ENCODE results near the gene NBPF11.
"Not testable (repeated sequence)": the region's sequence is repeated elsewhere in the genome, so short reads cannot be mapped to it uniquely, and the experiment has no call there.

NBPF11 gene

GRCh38 chr1:148149050-148149815 lies 2.8 kb downstream of the NBPF11 start:
- DNase-seq: not testable (repeated sequence)

GRCh38 chr1:148147052-148147838 lies 4.8 kb downstream of the NBPF11 start:
- not testable (repeated sequence) for DNase-seq

- not testable (repeated sequence) for DNase-seq
Observed at GRCh38 chr1:148146191-148146997, 5.7 kb downstream of the NBPF11 start.

DNA sequence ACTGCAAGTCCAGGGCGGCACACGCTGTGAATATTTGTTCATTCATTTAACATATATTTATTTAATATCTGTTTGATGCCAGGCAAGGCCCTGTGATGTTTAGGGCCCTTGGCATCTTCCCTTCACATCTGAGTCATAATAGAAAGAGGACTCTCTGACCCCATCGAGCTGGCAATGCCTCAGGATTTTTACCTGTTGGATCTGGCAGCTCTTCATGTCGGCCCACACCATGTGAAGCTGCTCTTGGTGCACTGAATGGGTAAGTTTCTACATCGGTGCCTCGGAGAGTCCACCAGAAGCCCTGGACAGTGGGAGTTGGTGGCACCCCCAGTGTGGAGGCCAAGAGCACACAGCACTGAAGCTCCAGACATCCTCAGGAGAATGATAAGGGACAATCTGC lies 8.9 kb downstream of the NBPF11 start:
- DNase-seq: not testable (repeated sequence)

DNA sequence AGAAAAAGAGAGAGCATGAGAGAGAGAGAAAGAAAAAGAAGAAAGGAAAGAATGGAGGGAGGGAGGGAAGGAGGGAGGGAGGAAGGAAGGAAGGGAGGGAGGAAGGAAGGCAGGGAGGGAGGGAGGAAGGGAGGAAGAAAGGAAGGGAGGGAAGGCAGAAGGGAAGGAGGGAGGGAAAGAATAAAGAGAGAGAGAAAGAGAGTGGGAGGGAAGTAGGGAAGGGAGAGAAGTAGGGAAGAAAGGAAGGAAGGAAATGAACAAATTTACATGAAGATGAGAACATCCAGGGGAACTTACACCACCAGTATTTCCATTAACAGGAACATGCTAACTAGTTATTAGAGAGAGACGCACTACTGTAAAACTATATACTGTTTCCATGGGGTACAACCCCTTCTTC lies 10.1 kb downstream of the NBPF11 start:
- not testable (repeated sequence) for DNase-seq

DNA sequence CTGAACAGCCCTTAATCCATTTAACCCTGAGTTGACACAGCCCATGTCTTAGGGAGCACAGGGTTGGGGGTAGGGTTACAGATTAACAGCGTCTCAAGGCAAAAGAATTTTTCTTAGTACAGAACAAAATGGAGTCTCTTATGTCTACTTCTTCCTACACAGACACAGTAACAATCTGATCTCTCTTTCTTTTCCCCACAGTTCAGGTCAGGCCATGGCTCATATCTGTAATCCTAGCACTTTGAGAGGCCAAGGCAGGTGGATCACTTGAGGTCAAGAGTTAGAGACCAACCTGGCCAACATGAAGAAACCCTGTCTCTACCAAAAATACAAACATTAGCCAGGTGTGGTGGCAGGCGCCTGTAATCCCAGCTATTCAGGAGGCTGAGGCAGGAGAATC lies 13.5 kb downstream of the NBPF11 start:
- not testable (repeated sequence) for DNase-seq

- not testable (repeated sequence) for DNase-seq
Observed at GRCh38 chr1:148122341-148122740, 29.7 kb downstream of the NBPF11 start.

- not testable (repeated sequence) for DNase-seq
Observed at GRCh38 chr1:148120395-148120794, 31.7 kb downstream of the NBPF11 start.

DNA sequence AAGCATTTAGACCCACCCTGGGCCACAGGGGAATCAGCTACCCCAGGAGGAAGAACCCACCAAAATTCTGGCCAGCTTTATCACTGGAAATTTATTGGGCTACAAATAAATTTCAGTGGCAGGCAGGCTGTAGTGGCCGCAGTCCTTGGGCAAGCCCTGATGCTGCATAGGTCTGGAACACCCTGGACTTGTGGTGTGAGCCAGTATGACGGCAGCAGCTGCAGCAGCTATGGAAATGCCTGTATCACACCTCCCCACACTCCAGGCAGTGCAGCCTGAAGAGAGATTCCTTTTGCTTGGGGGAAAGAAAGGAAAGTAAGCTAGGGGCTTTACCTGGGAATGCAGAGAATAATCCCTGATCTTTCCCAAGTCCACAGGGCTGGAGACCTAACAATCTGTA lies 56.3 kb downstream of the NBPF11 start:
- DNase-seq: not testable (repeated sequence)

DNA sequence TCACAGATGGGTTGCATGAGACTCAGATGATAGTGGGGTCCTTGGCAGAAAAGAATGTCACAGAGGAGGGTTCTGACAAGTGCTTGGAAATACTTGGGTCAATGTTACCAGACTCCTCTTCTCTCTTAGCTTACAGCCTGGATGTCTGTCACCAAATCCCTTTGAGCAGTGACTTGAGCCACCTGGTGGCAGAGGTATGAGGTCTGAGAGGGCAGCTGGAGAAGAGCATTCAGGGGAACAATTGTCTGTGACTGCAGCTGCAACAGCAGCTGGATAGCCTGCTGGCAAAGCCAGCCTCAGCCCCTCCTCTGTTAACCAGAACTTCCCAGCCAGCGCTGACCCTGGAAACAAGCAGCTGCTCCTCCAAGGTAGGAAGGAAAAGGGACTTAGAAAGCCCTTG lies 65.9 kb downstream of the NBPF11 start:
- not testable (repeated sequence) for DNase-seq

DNA sequence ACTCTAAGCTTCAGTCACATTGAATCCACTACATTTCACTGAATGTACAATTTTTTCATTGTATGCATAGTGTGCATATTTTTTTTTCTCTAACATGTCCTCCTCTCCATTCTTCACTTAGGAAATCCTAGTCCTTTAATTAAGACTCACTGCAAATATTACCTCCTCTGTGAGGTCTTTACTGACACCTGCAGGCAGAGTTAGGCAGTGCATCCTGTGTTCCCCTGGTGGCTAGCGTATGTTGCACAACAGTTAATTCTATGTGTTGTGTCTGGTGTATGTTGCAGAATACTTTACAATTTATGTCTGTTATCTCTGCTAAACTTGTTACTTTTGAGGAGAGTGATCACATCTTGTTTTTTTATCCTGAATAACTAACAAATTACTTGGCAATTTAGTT lies 70.9 kb downstream of the NBPF11 start:
- DNase-seq: not testable (repeated sequence)

GRCh38 chr1:148078632-148079519 lies 73.2 kb downstream of the NBPF11 start:
- DNase-seq: not testable (repeated sequence)

- DNase-seq: not testable (repeated sequence)
Observed at GRCh38 chr1:148078090-148078489, 74.0 kb downstream of the NBPF11 start.

DNA sequence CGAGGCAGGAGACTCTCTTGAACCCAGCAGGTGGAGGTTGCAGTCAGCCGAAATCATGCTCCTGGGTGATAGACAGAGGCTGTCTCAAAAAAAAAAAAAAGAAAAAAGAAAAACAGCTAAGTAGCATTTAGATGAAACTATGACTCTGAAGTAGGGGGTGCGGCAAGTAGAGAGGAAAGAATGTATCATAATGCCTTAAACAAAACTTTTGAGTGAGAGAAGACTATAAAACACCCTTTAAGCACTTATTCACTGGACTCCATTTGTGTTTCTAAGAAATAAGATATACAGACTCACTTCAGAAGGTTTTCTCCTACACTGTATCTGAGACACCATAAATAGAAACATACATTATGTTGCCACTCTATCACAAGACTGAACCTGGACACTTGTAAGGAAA lies 74.6 kb downstream of the NBPF11 start:
- not testable (repeated sequence) for DNase-seq

- DNase-seq: not testable (repeated sequence)
Observed at GRCh38 chr1:148073392-148073791, 78.7 kb downstream of the NBPF11 start.

- not testable (repeated sequence) for DNase-seq
Observed at GRCh38 chr1:148068606-148069005, 83.5 kb downstream of the NBPF11 start.

- DNase-seq: not testable (repeated sequence)
Observed at GRCh38 chr1:148068201-148068600, 83.9 kb downstream of the NBPF11 start.

- DNase-seq: not testable (repeated sequence)
Observed at GRCh38 chr1:148060294-148060701, 91.8 kb downstream of the NBPF11 start.

DNA sequence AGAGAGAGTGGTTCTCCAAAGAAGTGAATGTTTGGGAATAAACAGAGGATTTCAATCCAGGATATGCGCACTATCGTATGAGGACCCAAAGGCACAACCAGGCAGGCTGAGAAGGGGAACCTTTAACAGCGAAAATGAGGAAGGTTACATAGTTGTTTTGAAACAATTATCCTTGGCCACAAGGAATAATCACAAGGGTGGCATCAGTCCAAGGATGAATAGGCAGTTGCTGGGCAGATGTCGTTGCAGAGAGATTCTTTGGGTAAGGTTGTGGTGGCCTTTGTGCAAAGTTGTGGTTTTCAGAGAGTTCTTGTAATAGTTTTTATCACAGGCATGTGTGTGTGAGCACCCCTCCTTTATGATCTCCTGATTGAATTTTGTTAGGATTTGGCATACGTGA lies 94.7 kb downstream of the NBPF11 start:
- not testable (repeated sequence) for DNase-seq
